Breast epithelium (tissue), 3 donors: ENCODE data around the gene COG3.

Source experiments
- POLR2A ChIP-seq: fragments of 450-650 bp; IDR thresholded peaks from one replicate; pipeline ENCODE4 v1.6.1; 2016; ENCODE audit warnings: antibody characterized with exemption, mild to moderate bottlenecking, moderate library complexity
- POLR2AphosphoS5 ChIP-seq, 3 donors: sonication (generic); formaldehyde crosslinking; IDR thresholded peaks; one replicate each; pipeline ENCODE4 v1.6.1; 2017; ENCODE audit warnings: antibody characterized with exemption in 3 of 3
- TF ChIP-seq, protein P1 (sequence below), 3 donors: fragments of 450-650 bp; IDR thresholded peaks; one replicate each; pipeline ENCODE4 v1.5.1; 2016 to 2017; ENCODE audit warnings: antibody characterized with exemption in 3 of 3, mild to moderate bottlenecking in 3 of 3, moderate library complexity in 3 of 3

DNA sequence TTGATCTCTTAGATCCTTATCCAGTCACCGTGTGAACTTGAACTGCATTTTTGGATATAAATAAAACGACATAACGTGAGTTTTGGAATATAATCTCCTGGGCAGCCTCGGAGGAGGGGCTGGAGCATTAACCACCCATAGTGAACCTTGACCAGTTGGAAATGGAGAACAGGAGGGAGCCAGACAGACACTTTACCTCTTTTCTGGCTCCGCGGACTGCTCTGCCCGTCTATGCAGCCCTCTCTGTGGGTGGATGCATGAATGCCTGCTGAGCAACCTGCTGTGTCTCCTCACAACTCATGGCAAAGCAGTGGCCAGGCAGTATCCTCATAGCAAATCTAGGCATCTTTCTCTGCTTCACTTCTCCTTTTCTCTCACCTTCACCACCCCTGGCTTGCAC, 10.5 kb upstream of the COG3 start:
- TF ChIP-seq, protein P1, sequence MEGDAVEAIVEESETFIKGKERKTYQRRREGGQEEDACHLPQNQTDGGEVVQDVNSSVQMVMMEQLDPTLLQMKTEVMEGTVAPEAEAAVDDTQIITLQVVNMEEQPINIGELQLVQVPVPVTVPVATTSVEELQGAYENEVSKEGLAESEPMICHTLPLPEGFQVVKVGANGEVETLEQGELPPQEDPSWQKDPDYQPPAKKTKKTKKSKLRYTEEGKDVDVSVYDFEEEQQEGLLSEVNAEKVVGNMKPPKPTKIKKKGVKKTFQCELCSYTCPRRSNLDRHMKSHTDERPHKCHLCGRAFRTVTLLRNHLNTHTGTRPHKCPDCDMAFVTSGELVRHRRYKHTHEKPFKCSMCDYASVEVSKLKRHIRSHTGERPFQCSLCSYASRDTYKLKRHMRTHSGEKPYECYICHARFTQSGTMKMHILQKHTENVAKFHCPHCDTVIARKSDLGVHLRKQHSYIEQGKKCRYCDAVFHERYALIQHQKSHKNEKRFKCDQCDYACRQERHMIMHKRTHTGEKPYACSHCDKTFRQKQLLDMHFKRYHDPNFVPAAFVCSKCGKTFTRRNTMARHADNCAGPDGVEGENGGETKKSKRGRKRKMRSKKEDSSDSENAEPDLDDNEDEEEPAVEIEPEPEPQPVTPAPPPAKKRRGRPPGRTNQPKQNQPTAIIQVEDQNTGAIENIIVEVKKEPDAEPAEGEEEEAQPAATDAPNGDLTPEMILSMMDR (IDR thresholded peaks at IDR 0.05): no peak
- TF ChIP-seq POLR2A: no peak
- TF ChIP-seq POLR2AphosphoS5 (IDR thresholded peaks at IDR 0.05): no peak
